CD4-positive, alpha-beta T cell treated with Interleukin-12 subunit alpha and Interleukin-12 subunit beta, for 1 hour (primary cell): ENCODE results near the gene ADGRG6.

ENCODE experiments used
- DNase-seq: peaks from one replicate; pipeline ENCODE4 v3.0.0-alpha.2; 2020

The ADGRG6 gene

GRCh38 chr6:142350309-142350708, 48.5 kb downstream of the ADGRG6 start:
- no peak for DNase-seq

GRCh38 chr6:142353690-142354089, 51.9 kb downstream of the ADGRG6 start:
- DNase-seq, result no peak

GRCh38 chr6:142354650-142355049, 52.8 kb downstream of the ADGRG6 start:
- DNase-seq, result no peak

GRCh38 chr6:142355520-142356174, 53.8 kb downstream of the ADGRG6 start:
- no peak for DNase-seq

GRCh38 chr6:142356201-142356883, 54.5 kb downstream of the ADGRG6 start:
- no peak for DNase-seq

- no peak for DNase-seq
Measured at GRCh38 chr6:142356884-142357225, 55.0 kb downstream of the ADGRG6 start.

- DNase-seq, result no peak
Measured at GRCh38 chr6:142357879-142358278, 56.1 kb downstream of the ADGRG6 start.

- no peak for DNase-seq
Measured at GRCh38 chr6:142359271-142359960, 57.6 kb downstream of the ADGRG6 start.

DNA sequence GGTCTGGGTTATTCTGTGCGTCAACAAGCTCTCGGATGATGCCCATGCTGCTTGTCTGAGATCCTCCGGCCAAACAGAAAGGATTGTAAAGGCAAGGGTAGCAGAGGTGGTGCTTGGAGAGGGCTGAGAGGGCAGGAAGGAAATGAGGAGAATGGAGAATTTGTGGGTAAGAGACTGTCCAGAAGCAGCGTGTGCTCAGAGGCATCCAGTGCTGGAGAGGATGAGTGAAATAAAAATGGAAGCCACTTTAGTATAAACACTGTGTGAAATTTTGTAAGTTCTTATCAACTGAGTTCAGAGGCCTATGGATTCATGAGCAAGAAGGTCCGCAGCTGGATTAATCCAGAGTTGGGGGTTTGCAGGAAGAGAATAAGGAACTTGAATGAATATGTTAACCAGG, 59.5 kb downstream of the ADGRG6 start:
- no peak for DNase-seq

GRCh38 chr6:142361779-142362750, 60.3 kb downstream of the ADGRG6 start:
- DNase-seq, result no peak

- no peak for DNase-seq
Measured at GRCh38 chr6:142367061-142367460, 65.3 kb downstream of the ADGRG6 start.

DNA sequence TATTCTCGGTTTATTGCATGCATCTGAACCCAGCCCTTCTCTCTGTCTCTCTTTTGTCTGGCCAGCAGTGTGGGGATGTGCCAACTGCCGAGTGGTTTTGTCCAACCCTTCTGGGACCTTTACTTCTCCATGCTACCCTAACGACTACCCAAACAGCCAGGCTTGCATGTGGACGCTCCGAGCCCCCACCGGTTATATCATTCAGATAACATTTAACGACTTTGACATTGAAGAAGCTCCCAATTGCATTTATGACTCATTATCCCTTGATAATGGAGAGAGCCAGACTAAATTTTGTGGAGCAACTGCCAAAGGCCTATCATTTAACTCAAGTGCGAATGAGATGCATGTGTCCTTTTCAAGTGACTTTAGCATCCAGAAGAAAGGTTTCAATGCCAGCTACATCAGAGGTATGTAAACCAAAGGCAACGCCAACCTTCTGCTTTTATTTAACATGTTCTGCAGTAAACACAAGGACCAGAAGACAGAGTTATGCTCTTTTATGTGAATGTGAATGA, 65.8 kb downstream of the ADGRG6 start:
- DNase-seq, result no peak

DNA sequence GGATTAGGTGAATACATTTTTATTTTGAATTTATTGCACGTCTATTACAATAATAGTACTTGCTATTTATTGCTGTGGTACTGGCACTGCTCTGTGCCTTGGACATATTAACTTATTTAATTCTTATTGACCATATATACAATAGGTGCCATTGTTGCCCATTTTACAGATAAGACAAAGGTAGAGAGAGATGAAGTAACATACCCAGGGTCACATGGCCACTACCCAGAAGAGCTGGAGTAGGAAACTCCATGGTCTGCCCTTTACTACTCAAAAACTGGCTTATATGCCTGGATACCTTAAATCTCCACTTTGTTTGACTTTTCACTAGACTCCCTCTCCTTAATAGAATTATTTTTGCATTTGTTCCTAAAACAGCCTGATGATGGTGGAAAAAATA, 67.5 kb downstream of the ADGRG6 start:
- no peak for DNase-seq

DNA sequence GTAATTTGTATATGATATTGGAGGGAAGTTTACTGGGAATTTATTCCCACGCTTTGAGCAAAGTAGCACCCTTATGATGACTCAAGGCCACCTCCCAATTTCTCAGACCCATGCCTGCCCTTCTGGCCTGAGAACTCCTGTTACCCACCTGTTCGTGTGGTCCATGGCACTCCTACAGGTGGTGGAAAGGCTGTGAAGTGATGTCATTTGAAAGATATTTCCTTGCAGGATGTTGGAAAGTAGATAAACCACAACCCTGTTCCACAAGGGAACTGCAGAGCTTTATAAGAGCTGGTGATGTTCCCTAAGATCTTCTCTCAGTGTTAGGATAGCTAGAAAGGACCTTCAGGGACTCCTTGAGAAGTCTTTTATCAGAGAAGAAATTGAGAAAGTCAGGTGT, 70.5 kb downstream of the ADGRG6 start:
- no peak for DNase-seq

DNA sequence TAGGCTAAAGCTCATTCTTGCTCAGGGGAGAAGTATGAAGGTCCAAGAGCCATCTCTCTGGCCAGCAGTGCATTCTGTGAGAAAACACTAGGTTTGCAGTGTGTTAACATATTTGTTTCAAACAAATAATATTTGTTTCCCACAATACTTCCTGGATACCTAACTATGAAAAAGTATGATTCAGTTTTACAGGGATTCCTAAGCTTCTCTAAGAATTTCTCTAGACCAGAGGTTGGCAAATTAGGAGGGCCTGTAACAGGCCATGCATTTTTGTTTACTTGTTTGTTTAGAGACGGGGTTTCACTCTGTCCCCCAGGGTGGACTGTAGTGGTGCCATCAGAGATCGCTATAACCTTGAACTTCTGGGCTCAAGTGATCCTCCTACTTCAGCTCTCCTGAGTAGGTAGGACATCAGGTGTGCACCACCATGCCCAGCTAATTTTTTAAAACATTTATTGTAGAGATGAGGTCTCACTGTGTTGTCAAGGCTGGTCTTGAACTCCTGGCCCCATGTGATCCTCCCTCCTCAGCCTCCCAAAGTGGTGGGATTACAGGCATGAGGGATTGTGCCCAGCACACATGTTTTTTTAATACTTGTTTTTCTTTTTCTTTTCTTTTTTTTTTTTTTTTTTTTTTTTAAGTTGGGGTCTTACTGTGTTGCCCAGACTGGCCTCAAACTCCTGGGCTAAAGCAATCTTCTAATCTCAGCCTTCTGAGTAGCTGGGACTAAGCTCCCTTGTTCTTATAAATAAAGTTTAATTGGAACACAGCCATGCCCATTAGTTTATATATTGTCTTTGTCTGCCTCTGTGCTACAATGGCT, 71.7 kb downstream of the ADGRG6 start:
- DNase-seq, result no peak

DNA sequence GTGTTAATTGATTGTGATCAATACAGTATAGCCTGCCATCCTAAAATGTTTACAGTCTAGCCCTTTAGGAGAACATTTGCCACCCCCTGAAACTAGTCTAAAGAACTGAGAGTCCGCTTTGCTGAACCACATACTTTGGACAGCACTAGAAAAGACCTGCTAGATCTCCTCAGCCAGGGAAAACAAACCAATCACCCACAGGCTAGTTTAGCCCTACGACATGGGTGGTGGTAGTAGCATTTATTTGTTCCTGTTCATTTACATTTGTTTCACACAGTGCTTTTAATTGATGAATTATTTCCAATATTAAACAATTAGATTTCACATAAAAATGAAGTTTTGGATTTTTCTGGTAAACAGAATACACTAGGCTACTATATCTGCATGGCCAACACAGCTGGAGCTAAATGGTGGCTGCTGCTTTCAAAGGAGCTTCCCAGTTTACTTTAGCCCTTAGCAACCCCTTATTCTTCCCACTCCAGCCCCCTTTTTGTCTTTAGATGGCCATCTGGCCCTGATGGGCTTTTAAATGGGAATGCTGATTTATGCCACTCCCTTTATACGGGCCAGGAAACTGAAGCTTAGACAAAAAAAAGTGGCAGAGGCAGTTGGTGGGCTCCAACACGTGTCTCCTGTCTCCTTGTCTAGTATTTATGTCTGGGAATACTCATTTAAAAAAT, 72.4 kb downstream of the ADGRG6 start:
- DNase-seq, result no peak

DNA sequence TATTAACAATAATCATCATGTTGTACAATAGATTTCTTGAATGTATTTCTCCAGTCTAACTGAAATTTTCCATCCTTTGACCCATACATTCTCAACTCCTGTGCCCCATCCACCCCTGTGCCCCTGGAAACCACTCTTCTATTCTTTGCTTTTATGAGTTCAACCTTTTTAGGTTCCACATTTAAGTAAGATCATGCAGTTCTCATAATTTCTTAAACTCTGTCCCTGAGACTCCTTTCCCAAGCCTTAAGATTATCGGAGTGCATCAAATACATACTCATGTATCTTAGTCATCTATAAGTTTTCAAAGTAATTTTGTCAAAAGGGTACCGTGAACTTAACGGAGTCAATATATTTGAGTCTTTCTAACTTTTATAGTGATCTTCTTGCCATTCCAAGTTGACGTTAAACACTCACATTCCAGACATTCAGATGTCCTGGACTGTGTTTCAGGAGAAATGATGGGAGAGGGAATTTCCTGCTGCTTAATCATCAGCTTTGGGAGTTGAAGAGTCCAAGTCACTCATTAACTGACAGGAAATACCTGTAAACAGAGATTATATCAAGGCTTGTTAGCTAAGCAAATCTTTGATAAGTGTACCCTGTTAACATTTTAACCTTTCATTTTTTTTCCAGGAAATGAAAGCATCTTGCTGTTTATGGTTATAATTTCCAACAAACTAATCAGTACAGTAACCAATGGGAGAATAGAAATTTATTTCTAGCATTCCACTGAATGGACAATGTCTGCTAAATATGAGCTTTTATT, 73.3 kb downstream of the ADGRG6 start:
- DNase-seq, result no peak

DNA sequence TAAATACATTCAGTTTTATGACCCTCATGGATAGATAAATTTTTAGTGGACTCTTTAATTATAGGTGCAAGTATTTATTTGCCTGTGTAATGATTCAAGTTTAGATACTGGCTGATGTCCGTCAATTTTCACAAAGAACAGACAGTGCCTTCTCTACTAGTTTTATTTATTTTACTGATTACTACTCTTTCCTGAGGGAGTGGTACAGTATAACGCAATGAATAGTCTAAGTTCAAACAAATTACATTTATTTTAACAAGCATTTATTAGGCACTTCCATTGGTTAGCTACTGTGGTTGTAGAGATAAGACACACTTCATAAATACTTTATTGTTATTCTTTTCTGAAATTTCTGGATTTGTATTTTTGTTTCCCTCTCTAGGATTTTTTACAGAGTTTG, 74.3 kb downstream of the ADGRG6 start:
- DNase-seq, result no peak

DNA sequence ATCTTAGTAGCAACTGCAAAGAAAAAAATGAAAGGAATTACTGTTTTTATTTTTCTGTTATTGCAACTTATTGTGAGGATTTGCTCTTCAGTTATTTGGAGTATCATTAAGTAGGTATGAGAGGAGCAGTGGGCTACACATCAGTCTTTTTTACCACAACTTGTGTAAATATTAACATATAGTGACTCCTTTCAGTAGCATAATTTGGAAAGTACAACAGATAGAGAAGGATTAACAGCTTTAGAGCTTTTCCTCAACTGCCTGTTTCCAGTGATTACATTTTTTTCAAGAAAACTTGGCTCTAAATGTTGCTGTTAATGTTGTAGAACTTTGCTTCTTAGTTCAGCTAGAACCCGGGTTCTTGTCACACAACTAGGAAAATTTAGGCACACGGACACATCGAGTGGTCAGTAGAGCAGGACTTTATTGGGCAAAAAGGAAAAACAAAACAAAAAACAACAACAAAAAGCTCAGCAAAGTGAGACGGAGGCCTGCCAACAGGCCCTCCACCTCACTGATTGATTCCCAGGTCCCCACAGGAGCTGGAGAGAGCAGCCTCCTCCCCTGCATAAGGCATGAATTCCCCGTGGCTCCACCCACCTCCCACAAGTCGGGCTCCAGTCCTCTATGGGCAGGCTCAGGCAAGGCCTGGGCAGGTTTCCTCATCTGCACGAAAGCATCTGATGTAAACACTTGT, 75.1 kb downstream of the ADGRG6 start:
- DNase-seq, result no peak

GRCh38 chr6:142377497-142377848, 75.7 kb downstream of the ADGRG6 start:
- no peak for DNase-seq
